MM.1S (cell line): ENCODE measurements around the gene IL33.

ENCODE experiments used
- DNase-seq: peaks from one replicate; pipeline ENCODE4 v3.0.0-alpha.2; 2015
- H2AFZ ChIP-seq: fragments of 300-600 bp; sonication (generic); 2 replicates; pipeline ENCODE4 v1.6.0; 2016; ENCODE audit warnings: antibody characterized with exemption, low read length
- H3F3A ChIP-seq: fragments of 300-600 bp; sonication (generic); 2 replicates; pipeline ENCODE4 v1.6.1; 2016; ENCODE audit warnings: mild to moderate bottlenecking, antibody characterized with exemption, low read length, moderate library complexity, mixed read lengths; ENCODE audit not compliant: insufficient read depth
- H3K27ac ChIP-seq: fragments of 300-600 bp; sonication (generic); 2 replicates; pipeline ENCODE4 v1.5.1; 2016; ENCODE audit warnings: mild to moderate bottlenecking, low read length
- H3K27me3 ChIP-seq: fragments of 300-600 bp; sonication (generic); replicated peaks from 2 replicates; pipeline ENCODE4 v1.6.0; 2016; ENCODE audit warnings: low read length; ENCODE audit not compliant: insufficient read depth
- H3K36me3 ChIP-seq: fragments of 300-600 bp; sonication (generic); replicated peaks from 2 replicates; pipeline ENCODE4 v1.6.1; 2016; ENCODE audit warnings: mild to moderate bottlenecking, low read length, mixed read lengths; ENCODE audit not compliant: insufficient read depth
- H3K4me1 ChIP-seq: fragments of 300-600 bp; sonication (generic); 2 replicates; pipeline ENCODE4 v1.6.1; 2016; ENCODE audit warnings: low read length, mixed read lengths
- H3K4me2 ChIP-seq: fragments of 300-600 bp; sonication (generic); 2 replicates; pipeline ENCODE4 v1.6.0; 2016; ENCODE audit warnings: low read depth, low read length
- H3K4me3 ChIP-seq: fragments of 300-600 bp; sonication (generic); 2 replicates; pipeline ENCODE4 v1.5.1; 2016; ENCODE audit warnings: low read length, mixed read lengths
- H3K79me2 ChIP-seq: fragments of 300-600 bp; sonication (generic); 2 replicates; pipeline ENCODE4 v1.6.1; 2016; ENCODE audit warnings: mixed run types, low read length, mixed read lengths
- H3K9ac ChIP-seq: fragments of 300-600 bp; sonication (generic); 2 replicates; pipeline ENCODE4 v1.6.1; 2016; ENCODE audit warnings: low read length, mixed read lengths
- H3K9me2 ChIP-seq: fragments of 300-600 bp; sonication (generic); replicated peaks from 2 replicates; pipeline ENCODE4 v1.6.1; 2016; ENCODE audit warnings: mild to moderate bottlenecking, low read length, mixed read lengths; ENCODE audit not compliant: insufficient read depth
- H3K9me3 ChIP-seq: fragments of 300-600 bp; sonication (generic); replicated peaks from 2 replicates; pipeline ENCODE4 v1.6.1; 2016; ENCODE audit warnings: mild to moderate bottlenecking, low read length, mixed read lengths; ENCODE audit not compliant: insufficient read depth
- H4K20me1 ChIP-seq: fragments of 300-600 bp; sonication (generic); 2 replicates; pipeline ENCODE4 v1.6.1; 2016; ENCODE audit warnings: mild to moderate bottlenecking, low read length, moderate library complexity, mixed read lengths; ENCODE audit not compliant: insufficient read depth
- EZH2 ChIP-seq: fragments of 300-600 bp; sonication (generic); optimal IDR thresholded peaks from 2 replicates; pipeline ENCODE3; 2017; ENCODE audit warnings: low read depth, mild to moderate bottlenecking, antibody characterized with exemption, low read length, mixed read lengths
- EZH2phosphoT487 ChIP-seq: fragments of 300-600 bp; sonication (generic); IDR thresholded peaks from 2 replicates; pipeline ENCODE4 v1.6.1; 2018; ENCODE audit warnings: antibody characterized with exemption, low read length
- TF ChIP-seq, protein P1 (sequence below): fragments of 300-600 bp; sonication (generic); IDR thresholded peaks from 2 replicates; pipeline ENCODE4 v1.5.1; 2016; ENCODE audit warnings: antibody characterized with exemption, low read length, mixed read lengths

Gene IL33

GRCh38 chr9:6214903-6215302 is 704 bp upstream of the IL33 start:
- H3K9me2 ChIP-seq: no peaks in the 10 kb centered on the region
- H2AFZ ChIP-seq: no peak overlapping the region

DNA sequence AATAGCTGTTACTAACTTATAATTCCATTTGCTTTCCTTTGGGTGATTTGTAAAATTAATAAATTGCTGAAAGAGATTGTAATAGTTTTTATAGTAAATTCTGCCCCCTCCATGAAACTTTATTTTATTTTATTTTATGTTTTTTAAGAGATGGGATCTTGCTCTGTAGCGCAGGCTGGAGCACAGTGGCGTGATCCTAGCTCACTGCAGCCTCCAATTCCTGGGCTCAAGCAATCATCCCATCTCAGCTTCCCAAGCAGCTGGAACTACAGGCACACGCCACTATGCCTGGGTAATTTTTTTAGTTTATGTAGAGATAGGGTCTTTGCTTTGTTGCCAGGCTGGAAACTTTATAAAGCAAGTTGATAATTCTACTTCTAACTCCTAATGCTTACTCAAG is 395 bp downstream of the IL33 start:
- no peak overlapping the region for H3K4me3 ChIP-seq
- H2AFZ ChIP-seq: no peak overlapping the region
- DNase-seq: no peak
- H3K27ac ChIP-seq: no peak overlapping the region
- H3F3A ChIP-seq: no peaks in the 10 kb centered on the region
- H3K27me3 ChIP-seq: no peaks in the 10 kb centered on the region
- H3K79me2 ChIP-seq: no peaks in the 10 kb centered on the region
- H3K9ac ChIP-seq: no peak overlapping the region
- no peak overlapping the region for H3K4me2 ChIP-seq
- no peaks in the 10 kb centered on the region for H3K9me2 ChIP-seq
- H3K36me3 ChIP-seq: no peaks in the 10 kb centered on the region
- H3K4me1 ChIP-seq: no peaks in the 10 kb centered on the region
- H4K20me1 ChIP-seq: no peaks in the 10 kb centered on the region
- no peaks in the 10 kb centered on the region for H3K9me3 ChIP-seq
- TF ChIP-seq EZH2phosphoT487 (no peak), EZH2 (no peak)
- TF ChIP-seq, protein P1, sequence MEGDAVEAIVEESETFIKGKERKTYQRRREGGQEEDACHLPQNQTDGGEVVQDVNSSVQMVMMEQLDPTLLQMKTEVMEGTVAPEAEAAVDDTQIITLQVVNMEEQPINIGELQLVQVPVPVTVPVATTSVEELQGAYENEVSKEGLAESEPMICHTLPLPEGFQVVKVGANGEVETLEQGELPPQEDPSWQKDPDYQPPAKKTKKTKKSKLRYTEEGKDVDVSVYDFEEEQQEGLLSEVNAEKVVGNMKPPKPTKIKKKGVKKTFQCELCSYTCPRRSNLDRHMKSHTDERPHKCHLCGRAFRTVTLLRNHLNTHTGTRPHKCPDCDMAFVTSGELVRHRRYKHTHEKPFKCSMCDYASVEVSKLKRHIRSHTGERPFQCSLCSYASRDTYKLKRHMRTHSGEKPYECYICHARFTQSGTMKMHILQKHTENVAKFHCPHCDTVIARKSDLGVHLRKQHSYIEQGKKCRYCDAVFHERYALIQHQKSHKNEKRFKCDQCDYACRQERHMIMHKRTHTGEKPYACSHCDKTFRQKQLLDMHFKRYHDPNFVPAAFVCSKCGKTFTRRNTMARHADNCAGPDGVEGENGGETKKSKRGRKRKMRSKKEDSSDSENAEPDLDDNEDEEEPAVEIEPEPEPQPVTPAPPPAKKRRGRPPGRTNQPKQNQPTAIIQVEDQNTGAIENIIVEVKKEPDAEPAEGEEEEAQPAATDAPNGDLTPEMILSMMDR: no peak

More at GRCh38 chr9:6214903-6215302, 704 bp upstream of the IL33 start:
- H3F3A ChIP-seq: no peaks in the 10 kb centered on the region
- no peak for TF ChIP-seq EZH2phosphoT487
- no peak for TF ChIP-seq EZH2
- TF ChIP-seq, protein P1: no peak
- no peak overlapping the region for H3K4me3 ChIP-seq
- no peak overlapping the region for H3K9ac ChIP-seq
- H3K79me2 ChIP-seq: no peaks in the 10 kb centered on the region
- no peaks in the 10 kb centered on the region for H3K36me3 ChIP-seq
- H3K4me2 ChIP-seq: no peak overlapping the region
- no peak overlapping the region for H3K27ac ChIP-seq
- H3K9me3 ChIP-seq: no peaks in the 10 kb centered on the region
- no peaks in the 10 kb centered on the region for H3K27me3 ChIP-seq
- no peaks in the 10 kb centered on the region for H4K20me1 ChIP-seq
- no peaks in the 10 kb centered on the region for H3K4me1 ChIP-seq
- no peak for DNase-seq

DNA sequence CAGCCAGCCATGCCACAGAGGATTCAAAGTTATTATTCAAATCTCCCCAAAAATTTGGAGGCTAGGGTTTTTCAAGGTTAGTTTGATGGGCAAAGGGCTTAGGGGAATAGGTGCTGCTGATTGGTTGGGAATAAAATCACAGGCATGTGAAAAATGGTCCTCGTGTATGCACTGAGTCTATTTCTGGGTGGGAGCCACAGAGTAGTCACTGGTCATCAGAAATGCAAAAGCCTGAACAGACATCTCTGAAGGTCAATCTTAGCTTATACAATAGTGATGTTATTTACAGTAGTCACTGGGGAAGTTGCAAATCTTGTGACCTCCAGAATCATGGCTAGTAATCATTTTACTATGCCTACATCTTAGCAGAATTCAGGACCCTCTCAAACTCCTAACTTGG is 1.3 kb downstream of the IL33 start:
- no peak for DNase-seq
- Histone ChIP-seq H3K27me3 (no peaks in the 10 kb centered on the region), H3K4me1 (no peaks in the 10 kb centered on the region), H3K9me2 (no peaks in the 10 kb centered on the region), H4K20me1 (no peaks in the 10 kb centered on the region), H3K9ac (no peak overlapping the region), H3K27ac (no peak overlapping the region), H2AFZ (no peak overlapping the region), H3K36me3 (no peaks in the 10 kb centered on the region), H3F3A (no peaks in the 10 kb centered on the region), H3K4me3 (no peak overlapping the region), H3K79me2 (no peaks in the 10 kb centered on the region), H3K9me3 (no peaks in the 10 kb centered on the region), H3K4me2 (no peak overlapping the region)
- TF ChIP-seq, protein P1: no peak
- no peak for TF ChIP-seq EZH2
